Measurements from ENCODE around the gene SYT7.

DNA sequence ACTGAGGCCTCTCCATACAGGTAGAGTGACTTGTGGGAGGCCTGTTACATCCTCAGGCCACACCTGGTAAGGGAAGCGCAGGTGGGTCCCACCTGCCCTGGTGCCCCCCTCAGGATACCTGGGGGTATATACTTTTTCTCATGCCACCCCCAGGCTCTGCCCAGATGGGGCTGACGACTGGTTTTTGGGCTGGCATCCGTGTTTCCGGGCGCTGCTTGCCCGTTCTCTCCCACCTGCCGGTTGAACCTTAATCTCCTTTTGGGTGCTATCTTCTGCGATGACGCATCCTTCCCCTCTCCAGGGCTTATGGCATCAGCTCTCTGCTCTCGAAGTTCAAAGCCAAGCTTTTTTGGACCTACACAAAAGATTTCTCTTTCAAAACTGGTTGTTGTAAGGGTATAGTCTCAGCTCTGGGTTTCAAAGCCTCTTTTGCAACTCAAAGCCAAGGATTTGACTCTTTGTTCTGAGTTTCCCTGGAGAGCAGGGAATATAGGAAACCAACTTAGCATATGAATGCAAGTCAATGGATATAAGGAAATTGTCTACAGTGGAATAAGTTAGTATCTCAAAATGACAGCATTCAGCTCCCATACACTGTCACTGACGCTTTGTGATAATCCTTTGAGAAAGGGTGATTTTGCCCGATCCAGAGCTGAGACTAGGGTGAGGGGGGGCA lies 80.9 kb downstream of the SYT7 start:
- TF ChIP-seq CTCF (IDR thresholded peaks at IDR 0.05) (no peak), POLR2A (IDR thresholded peaks at IDR 0.05) (no peak), POLR2AphosphoS5 (IDR thresholded peaks at IDR 0.05; ENCODE audit: insufficient read depth in 1 of 2, low read depth in 1 of 2) (no peak)
